ENCODE results near the gene F10.
"Not testable (repeated sequence)": the region's sequence is repeated elsewhere in the genome, so short reads cannot be mapped to it uniquely, and the experiment has no call there.

F10 gene

GRCh38 chr13:113150550-113151365 is 28.2 kb downstream of the F10 start:
- no peak for DNase-seq (ENCODE audit: low read depth in 2 of 2, low spot score in 1 of 2)

DNA sequence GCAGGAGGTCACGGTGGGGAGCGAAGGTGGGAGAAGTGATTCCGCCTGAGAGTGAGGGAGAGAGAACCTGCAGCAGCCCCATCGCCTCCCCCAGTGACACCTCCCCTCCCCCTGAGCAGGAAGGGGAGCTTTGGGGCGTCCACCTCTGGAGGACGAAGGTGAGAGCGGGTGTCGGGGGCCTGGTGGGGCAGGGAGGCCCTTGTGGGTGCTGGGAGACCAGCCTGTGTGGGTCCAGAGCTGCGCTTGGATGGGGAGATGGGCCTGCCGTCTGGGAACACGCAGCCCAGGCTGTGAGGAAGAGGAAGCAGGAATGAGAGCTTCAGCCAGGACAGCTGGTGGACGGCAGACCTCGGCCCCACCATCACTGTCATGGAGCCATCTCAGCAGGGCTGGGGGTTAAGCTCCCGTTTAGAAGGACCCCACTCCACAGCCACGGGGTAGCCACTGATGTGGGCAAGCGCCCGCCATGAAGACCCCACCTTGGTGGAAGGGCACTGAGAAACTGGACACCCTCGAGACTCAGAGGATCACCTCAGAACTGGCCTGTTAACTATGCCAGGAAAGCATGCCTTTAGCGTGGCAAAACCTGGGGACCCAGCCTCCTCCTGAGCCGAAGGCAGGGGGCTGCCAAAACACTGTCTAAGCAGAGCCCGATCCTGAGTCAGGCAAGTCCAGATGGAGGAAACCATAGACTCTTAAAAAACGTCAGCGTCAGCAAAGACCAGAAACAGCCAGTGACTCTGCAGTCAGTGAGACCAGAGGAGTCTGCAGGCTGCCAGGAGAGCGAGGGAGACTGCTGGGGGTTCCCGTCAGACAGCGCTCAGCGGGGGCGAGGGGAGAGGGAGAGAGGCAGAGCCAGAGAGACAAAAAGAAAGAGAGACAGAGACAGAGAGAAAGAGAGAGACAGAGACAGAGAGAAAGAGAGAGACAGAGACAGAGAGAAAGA is 29.4 kb downstream of the F10 start:
- no peak for DNase-seq (ENCODE audit: low read depth in 2 of 2, low spot score in 1 of 2)

DNA sequence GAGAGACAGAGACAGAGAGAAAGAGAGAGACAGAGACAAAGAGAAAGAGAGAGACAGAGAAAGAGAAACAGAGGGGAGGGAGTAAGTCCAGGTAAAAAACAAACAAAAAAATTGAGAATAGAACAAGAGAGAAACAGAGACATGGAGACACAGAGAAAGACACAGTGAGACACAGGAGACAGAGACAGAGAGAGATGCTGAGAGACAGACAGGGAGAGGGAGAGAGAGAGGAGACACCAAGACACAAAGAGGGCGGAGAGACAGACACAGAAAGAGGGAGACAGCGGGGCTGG is 30.0 kb downstream of the F10 start:
- DNase-seq (ENCODE audit: low read depth in 2 of 2, low spot score in 1 of 2) = no peak

GRCh38 chr13:113152984-113153809 is 30.6 kb downstream of the F10 start:
- no peak for DNase-seq (ENCODE audit: low read depth in 2 of 2, low spot score in 1 of 2)

DNA sequence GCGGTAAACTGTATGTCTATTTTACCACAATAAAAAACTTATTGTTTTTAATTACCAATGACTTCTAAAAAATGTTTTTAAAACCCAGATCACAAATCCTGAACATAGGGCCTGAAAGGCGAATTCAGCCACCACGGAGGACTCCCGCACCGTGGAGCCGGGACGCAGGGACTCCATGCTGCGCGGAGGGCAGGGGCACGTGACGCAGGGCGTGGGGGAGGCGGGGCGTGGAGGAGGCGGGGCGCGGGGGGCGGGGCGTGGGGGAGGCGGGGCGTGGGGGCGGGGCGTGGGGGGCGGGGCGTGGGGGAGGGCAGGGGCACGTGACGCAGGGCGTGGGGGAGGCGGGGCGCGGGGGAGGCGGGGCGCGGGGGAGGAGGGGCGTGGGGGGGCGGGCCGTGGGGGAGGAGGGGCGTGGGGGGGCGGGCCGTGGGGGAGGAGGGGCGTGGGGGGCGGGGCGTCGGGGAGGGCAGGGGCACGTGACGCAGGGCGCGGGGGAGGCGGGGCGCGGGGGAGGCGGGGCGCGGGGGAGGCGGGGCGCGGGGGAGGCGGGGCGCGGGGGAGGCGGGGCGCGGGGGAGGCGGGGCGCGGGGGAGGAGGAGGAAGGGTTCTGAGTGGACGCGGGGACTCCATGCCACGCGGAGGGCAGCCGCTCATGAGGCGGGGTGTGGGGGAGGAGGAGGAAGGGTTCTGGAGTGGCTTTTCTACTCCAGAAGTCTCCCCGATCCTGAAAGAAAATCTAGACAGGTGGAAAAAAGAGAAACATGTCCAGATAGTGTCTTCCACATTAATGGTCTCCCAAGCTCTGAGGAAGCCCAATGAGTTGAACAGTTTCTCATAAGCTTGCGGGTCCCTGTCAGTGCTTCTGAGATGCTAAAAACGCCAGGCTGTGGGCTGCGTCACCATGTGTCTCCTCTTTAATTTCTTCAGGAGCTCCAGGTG is 31.5 kb downstream of the F10 start:
- peak; percentile 44 to 53 for DNase-seq (ENCODE audit: low read depth in 2 of 2, low spot score in 1 of 2)

DNA sequence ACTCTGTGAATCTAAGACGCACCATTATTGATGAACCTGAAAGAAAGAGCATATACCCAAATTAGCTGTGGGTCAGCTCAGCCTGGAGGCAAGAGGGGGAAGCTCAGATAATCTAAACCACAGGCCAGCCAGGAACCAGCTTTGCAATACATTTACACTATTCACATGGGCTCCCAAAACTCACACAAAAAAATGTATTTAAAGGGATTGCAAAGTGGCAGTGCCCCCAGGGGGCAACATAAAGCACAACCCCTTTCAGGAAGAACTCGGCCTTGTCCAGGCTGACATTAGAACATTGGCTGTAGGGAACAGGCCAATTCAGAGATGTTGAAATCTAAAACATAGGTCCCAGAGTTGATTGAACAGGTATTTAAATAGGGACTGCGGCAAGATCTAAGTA is 32.6 kb downstream of the F10 start:
- no peak for DNase-seq (ENCODE audit: low read depth in 2 of 2, low spot score in 1 of 2)

DNA sequence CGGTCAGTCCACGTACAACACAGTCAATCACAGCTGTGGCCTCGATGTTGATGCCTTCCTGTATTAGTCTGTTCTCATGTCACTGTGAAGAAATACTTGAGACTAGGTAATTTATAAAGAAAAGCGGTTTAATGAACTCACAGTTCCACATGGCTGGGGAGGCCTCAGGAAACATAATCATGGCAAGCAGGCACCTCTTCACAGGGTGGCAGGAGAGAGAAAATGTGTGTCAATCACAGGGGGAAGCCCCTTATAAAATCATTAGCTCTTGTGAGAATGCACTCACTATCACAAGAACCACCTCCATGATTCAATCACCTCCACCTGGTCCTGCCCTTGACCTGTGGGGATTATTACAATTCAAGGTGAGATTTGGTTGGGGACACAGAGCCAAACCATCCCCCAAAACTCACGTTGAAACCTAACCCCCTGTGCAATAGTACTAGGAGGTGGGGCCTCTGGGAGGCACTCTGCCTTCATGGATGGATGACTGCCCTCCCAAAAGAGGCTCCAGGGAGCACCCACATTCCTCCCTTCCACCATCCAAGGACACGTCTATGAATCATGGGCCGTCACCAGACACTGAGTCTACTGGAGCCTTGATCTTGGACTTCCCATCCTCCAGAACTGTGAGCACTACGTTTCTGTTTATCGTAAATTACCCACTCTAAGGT is 33.5 kb downstream of the F10 start:
- no peak for DNase-seq (ENCODE audit: low read depth in 2 of 2, low spot score in 1 of 2)

DNA sequence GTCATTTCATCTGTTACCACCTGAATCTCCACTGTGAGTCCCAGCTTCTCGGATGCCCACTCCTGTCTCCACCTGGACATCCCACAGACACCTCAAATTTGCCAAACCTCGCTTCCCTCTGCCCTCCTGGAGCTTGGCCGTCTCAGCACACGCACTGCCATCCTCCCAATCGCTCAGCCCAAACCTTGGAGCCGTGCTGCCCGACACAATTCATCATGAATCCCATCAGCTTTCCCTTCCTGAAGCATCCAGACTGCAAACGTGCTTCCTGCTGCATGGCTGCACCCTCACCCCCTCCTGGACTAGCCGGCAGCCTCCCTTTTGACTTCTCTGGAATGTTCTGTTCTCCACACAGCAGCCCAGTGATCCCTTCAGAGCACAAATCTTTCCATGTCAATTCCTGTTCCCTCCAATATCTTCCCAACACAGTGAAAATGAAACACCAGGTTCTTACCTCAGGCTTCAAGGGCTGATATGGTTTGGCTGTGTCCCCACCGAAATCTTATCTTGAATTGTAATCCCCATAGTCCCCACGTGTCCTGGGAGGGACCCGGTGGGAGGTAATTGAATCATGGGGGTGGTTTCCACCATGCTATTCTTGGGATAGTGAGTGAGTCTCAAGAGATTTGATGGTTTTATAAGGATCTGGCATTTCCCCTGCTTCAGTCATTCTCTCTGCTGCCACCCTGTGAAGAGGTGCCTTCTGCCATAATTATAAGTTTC is 34.8 kb downstream of the F10 start:
- no peak for DNase-seq (ENCODE audit: low read depth in 2 of 2, low spot score in 1 of 2)

DNA sequence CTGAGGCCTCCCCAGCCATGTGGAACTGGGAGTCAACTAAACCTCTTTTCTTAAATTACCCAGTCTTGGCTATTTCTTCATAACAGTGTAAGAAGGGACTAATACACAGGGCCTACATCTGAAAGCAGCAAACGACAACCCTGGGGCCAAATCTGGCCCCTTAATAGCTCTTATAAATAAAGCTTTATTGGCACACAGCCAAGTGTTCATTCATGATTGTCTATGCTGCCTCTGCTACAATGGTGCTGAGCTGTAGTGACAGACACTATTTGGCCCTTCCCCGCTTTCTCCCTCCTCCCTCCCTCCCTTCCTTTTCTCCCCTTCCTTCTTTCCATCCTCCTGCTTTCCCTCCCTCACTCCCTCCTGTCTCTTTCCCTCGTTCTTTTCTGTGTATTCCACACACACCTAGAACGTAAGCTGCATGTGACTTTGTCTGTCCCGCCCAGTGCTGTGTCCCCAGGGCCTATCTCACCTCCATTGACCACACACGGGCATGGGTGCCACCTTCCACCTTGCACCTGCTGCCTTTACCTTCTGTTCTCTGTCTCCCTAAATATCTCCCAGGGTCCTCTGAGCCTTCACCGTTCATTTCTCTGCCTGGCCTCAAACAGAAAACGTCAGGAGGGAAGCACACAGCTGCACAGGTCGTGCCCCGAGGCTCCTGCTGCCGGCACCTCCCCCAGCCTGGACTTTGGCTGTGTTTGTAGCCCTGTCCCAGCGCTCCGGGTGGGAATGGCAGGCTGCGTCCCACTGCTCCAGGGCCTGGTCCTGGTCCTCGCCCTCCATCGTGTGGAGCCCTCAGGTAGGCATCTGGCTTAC is 35.5 kb downstream of the F10 start, which contains the start of gene PROZ:
PROZ (plus strand) TSS at position 720 of the 819 bp plus-strand sequence; CDS start at position 733, 13 bp downstream.
- DNase-seq (ENCODE audit: low read depth in 2 of 2, low spot score in 1 of 2) = no peak

GRCh38 chr13:113158946-113159345 is 36.3 kb downstream of the F10 start:
- no peak for DNase-seq (ENCODE audit: low read depth in 2 of 2, low spot score in 1 of 2)

DNA sequence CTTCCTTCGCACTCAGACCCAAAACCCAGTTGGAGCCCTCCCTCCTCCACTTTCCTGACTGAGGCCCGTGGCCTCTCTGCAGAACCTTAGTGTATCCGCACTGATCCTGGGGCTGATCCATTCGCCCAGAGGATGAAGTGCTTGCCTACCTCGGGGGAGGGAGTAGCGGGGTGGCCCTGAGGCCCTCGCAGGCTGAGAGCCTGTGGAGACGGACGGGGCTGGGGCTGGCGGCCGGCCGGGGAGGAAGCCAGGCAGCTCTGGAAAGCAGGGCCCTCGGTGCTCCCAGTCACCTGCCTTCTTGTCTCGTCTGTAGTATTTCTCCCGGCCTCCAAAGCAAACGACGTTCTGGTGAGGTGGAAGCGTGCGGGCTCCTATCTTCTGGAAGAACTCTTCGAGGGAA is 37.1 kb downstream of the F10 start:
- no peak for DNase-seq (ENCODE audit: low read depth in 2 of 2, low spot score in 1 of 2)

GRCh38 chr13:113160983-113161382 is 38.4 kb downstream of the F10 start:
- no peak for DNase-seq (ENCODE audit: low read depth in 2 of 2, low spot score in 1 of 2)

DNA sequence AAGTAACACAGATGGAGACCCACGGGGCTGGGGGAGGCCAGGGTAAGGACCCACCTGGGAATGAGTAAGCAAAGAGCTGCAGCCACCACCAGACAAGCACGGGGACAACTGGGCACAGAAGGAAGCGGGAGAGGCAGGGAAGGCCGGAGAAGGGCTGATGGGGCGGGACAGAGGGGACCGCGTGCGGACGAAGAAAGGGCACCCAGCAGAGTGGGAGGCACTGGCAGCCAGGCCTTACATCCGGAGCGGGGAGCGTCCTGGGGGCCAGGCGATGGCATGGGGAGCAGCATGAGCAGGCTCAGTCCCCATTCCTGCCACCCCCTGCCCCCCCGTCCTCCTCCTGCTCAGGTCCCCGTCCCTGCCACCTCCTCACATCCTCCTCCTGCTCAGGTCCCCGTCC is 38.8 kb downstream of the F10 start:
- no peak for DNase-seq (ENCODE audit: low read depth in 2 of 2, low spot score in 1 of 2)

DNA sequence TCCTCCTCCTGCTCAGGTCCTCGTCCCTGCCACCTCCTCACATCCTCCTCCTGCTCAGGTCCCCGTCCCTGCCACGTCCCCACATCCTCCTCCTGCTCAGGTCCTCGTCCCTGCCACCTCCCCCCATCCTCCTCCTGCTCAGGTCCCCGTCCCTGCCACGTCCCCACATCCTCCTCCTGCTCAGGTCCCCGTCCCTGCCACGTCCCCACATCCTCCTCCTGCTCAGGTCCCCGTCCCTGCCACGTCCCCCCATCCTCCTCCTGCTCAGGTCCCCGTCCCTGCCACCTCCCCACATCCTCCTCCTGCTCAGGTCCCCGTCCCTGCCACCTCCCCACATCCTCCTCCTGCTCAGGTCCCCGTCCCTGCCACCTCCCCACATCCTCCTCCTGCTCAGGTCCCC is 39.4 kb downstream of the F10 start:
- DNase-seq (ENCODE audit: low read depth in 2 of 2, low spot score in 1 of 2) = not testable (repeated sequence)

DNA sequence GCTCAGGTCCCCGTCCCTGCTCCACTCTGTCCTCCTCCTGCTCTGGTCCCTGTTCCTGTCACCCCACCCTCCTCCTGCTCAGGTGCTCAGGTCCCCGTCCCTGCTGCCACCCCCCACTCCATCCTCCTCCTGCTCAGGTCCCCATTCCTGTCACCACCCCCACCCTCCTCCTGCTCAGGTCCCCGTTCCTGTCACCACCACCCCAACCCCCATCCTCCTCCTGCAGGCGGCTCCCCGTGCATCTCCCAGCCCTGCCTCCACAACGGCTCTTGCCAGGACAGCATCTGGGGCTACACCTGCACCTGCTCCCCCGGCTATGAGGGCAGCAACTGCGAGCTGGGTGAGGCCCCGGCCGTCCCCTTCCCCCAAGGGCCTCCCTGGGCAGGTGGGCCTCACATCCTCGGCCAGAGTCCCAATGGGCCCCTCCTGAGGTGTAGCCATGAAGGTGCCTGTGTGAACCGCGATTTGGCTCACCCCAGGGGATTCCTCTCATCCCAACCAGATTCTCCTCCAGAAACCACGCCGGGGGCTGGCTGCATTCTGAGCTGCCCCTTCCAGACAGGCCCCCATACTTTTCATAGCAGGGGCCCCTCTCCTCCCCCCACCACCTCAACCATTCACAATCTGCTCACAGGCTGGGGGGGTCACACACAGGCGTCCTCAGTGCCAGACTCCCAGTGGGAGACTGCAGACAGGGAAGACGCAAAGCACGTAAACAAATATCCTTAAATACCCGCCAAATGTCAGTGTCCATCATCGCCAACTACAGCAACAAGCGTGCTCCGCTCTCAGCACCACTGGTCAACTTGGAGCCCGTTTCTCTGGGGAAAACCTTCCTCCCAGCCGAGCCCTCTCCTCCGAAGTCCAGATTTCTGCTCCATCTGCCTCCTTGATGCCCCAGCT is 40.4 kb downstream of the F10 start:
- no peak for DNase-seq (ENCODE audit: low read depth in 2 of 2, low spot score in 1 of 2)

GRCh38 chr13:113164492-113164891 is 41.9 kb downstream of the F10 start:
- DNase-seq (ENCODE audit: low read depth in 2 of 2, low spot score in 1 of 2) = no peak

DNA sequence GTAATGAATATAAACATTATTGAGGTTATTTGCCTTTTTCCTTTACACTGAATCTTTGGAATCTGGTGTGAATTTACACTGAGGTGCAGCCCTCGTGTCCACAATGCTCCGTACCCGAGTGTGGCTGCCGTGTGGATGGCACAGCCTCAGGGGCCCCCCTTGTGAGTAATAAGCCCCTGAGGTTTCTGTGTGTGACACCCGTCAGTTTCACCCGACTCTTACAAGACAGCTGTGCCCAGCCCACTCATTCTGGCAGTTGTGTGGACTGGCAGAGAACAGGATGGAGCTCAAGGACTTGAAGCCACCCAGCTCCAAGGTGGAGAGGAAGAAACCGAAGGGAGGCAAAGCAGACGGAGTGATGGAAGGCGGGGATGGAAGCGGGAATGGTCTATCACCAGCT is 43.7 kb downstream of the F10 start:
- DNase-seq (ENCODE audit: low read depth in 2 of 2, low spot score in 1 of 2) = no peak
